ENCODE results near the gene MID2. TPM values are rescaled to one million over a fixed set of nuclear protein-coding genes. Genes with fewer than 3 reads are reported as not detected.
"Not testable (repeated sequence)": the region's sequence is repeated elsewhere in the genome, so short reads cannot be mapped to it uniquely, and the experiment has no call there.

MID2 gene
- polyA plus RNA-seq, 3 donors: 10.4 to 11.3 (median 10.6) TPM

GRCh38 chrX:107894038-107894437 lies 68.4 kb downstream of the MID2 start:
- peak in 8 of 11 donors; percentile 3 to 27 (median 8) for DNase-seq (ENCODE audit: extremely low read depth in 1 of 11, low read depth in 9 of 11, low spot score in 4 of 11)

GRCh38 chrX:107902721-107903120 lies 77.1 kb downstream of the MID2 start:
- no peak for DNase-seq (ENCODE audit: extremely low read depth in 1 of 11, low read depth in 9 of 11, low spot score in 4 of 11)

GRCh38 chrX:107905366-107905765 lies 79.7 kb downstream of the MID2 start:
- DNase-seq (ENCODE audit: extremely low read depth in 1 of 11, low read depth in 9 of 11, low spot score in 4 of 11): no peak

- DNase-seq (ENCODE audit: extremely low read depth in 1 of 11, low read depth in 9 of 11, low spot score in 4 of 11): no peak
Measured at GRCh38 chrX:107924136-107924746, 98.6 kb downstream of the MID2 start.

GRCh38 chrX:107934262-107934661 lies 108.6 kb downstream of the MID2 start:
- DNase-seq (ENCODE audit: extremely low read depth in 1 of 11, low read depth in 9 of 11, low spot score in 4 of 11): no peak

- DNase-seq (ENCODE audit: extremely low read depth in 1 of 11, low read depth in 9 of 11, low spot score in 4 of 11): no peak
Measured at GRCh38 chrX:107935200-107935599, 109.5 kb downstream of the MID2 start.

GRCh38 chrX:107935664-107936433 lies 110.2 kb downstream of the MID2 start:
- DNase-seq (ENCODE audit: extremely low read depth in 1 of 11, low read depth in 9 of 11, low spot score in 4 of 11): no peak

GRCh38 chrX:107936434-107936730 lies 110.7 kb downstream of the MID2 start:
- no peak for DNase-seq (ENCODE audit: extremely low read depth in 1 of 11, low read depth in 9 of 11, low spot score in 4 of 11)

- no peak for DNase-seq (ENCODE audit: extremely low read depth in 1 of 11, low read depth in 9 of 11, low spot score in 4 of 11)
Measured at GRCh38 chrX:107940095-107940494, 114.4 kb downstream of the MID2 start.

GRCh38 chrX:107955337-107955736 lies 129.7 kb downstream of the MID2 start:
- not testable (repeated sequence) for DNase-seq (ENCODE audit: extremely low read depth in 1 of 11, low read depth in 9 of 11, low spot score in 4 of 11)

- DNase-seq (ENCODE audit: extremely low read depth in 1 of 11, low read depth in 9 of 11, low spot score in 4 of 11): no peak
Measured at GRCh38 chrX:107968623-107969022, 143.0 kb downstream of the MID2 start.

- DNase-seq (ENCODE audit: extremely low read depth in 1 of 11, low read depth in 9 of 11, low spot score in 4 of 11): no peak
Measured at GRCh38 chrX:107970073-107970472, 144.4 kb downstream of the MID2 start.

- no peak for DNase-seq (ENCODE audit: extremely low read depth in 1 of 11, low read depth in 9 of 11, low spot score in 4 of 11)
Measured at GRCh38 chrX:107971636-107972035, 146.0 kb downstream of the MID2 start.

Other genes with a start within 250 kb of the MID2 start
- 10 to 100 TPM; 48.1 to 52.4 (median 50.6) TPM for gene PRPS1, start 197.4 kb upstream of the MID2 start, polyA plus RNA-seq (ENCODE audit: insufficient read length in 3 of 3)
- 100 to 1,000 TPM; 109 to 131 (median 122) TPM for gene TSC22D3, start 50.1 kb upstream of the MID2 start, polyA plus RNA-seq (ENCODE audit: insufficient read length in 3 of 3)
- under 1 TPM in 1 of 3 donors, not detected in 2; 0.14 TPM for gene NCBP2L, start 48.1 kb upstream of the MID2 start, polyA plus RNA-seq (ENCODE audit: insufficient read length in 3 of 3)
- not detected for gene TEX13B, start 156.5 kb downstream of the MID2 start, polyA plus RNA-seq (ENCODE audit: insufficient read length in 3 of 3)
- 1 to 10 TPM in 1 of 3 donors, under 1 TPM in 2; 0.59 to 1.4 (median 0.69) TPM for gene VSIG1, start 219.2 kb downstream of the MID2 start, polyA plus RNA-seq (ENCODE audit: insufficient read length in 3 of 3)

Data from renal cortex interstitium (tissue), 11 donors.